GM10266 (cell line): ENCODE results near the gene CAND1.

ENCODE experiments used
- DNase-seq: peaks from one replicate; pipeline ENCODE4 v3.0.0; 2012; ENCODE audit errors: extremely low spot score
- CTCF ChIP-seq: IDR thresholded peaks from 2 replicates; pipeline ENCODE4 v1.5.1; 2012; ENCODE audit warnings: mild to moderate bottlenecking, low read depth; ENCODE audit not compliant: control insufficient read depth, insufficient read depth; ENCODE audit errors: missing control alignments

CAND1 gene

GRCh38 chr12:67280088-67280487 is 10.9 kb downstream of the CAND1 start:
- TF ChIP-seq CTCF: no peak
- no peak for DNase-seq

DNA sequence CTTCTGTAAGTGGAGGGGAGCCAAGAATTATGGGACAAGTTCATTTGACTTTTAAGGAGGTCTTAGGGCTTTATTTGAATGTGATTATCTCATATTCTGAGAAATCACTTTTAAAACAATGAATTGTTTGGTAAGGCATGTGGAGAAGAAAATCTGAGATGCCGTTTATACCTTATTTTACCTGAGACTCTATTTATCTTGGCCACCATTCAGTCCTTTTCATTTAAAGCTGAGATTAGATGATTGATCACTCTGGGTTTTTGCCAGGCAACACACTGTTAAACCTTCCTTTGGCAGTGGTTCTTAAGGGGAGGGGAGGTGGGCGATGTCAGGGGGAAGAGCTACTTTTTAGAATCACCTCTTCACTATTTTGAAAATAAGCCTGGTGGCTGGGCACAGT is 11.4 kb downstream of the CAND1 start:
- no peak for TF ChIP-seq CTCF
- no peak for DNase-seq

DNA sequence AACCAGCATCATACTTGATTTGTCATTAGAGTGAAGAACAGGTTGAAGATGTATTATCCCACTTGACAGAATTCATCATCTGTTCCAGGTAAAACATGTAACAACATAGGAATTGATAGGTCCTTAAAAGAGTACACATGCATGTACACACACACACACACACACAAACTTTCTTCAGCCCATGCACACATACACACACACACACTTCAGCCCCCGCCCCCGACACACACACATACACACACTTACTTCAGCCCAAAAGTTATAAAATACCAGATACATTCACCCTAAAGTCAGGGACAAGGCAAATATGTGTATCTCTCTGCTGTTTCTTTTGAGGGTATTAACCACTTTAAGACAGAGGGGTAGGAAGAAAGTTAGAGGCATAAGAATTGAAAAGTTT is 15.4 kb downstream of the CAND1 start:
- no peak for TF ChIP-seq CTCF

DNA sequence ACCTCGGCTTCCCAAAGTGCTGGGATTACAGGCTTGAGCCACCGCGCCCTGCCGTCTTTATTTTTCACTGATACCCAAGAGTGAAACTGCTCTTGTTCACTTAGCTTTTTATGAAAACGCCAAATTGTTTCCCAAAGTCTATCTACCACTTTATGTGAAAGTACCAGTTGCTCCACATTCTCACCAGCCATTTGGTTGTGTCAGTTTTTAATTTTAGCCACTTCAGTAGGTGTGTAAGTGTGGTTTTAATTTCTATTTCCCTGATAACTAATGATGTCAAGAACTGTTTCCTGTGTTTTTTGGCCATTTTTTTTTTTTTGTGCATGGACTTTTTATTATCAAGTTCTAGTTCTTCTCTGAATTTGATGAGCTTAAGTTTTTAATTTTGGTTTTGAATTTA is 17.1 kb downstream of the CAND1 start:
- TF ChIP-seq CTCF: no peak

More for the DNA sequence above, 15.4 kb downstream of the CAND1 start:
- no peak for DNase-seq

GRCh38 chr12:67287311-67287710 is 18.2 kb downstream of the CAND1 start:
- TF ChIP-seq CTCF: no peak
- no peak for DNase-seq

More for the DNA sequence above, 17.1 kb downstream of the CAND1 start:
- no peak for DNase-seq

GRCh38 chr12:67288561-67288960 is 19.4 kb downstream of the CAND1 start:
- DNase-seq: no peak
- TF ChIP-seq CTCF: no peak

GRCh38 chr12:67290378-67290777 is 21.2 kb downstream of the CAND1 start:
- TF ChIP-seq CTCF: no peak
- DNase-seq: no peak
